ENCODE results near the gene XPO4. TPM values are rescaled to one million over a fixed set of nuclear protein-coding genes. Genes with fewer than 3 reads are reported as not detected.

XPO4 gene
- total RNA-seq, 2 experiments from 2014 or later, result 24.8 to 25.1 TPM

GRCh38 chr13:20848203-20848602 is 54.3 kb downstream of the XPO4 start:
- intact Hi-C loops (cut with micrococcal nuclease), result no loop called here
- Mint-ChIP-seq H3K27me3 (no peaks in the 10 kb centered on the region), H3K4me1 (ENCODE audit: low read depth) (no peaks in the 10 kb centered on the region), H3K9me3 (no peaks in the 10 kb centered on the region), H3K4me3 (no peak overlapping the region), H3K27ac (no peak overlapping the region), H3K36me3 (peaks cover 10% of the 10 kb centered on the region)
- CTCF ChIA-PET, result interaction anchor here (1.0 to 3.9 kb wide), 2 partner anchors 20 to 29 kb away, joined by 3 to 16 read pairs; no protein-coding TSS in a partner anchor
- POLR2A ChIA-PET, result no interaction called here
- no peak for DNase-seq

- peaks cover 10% of the 10 kb centered on the region for H3K36me3 Mint-ChIP-seq
- H3K4me1 Mint-ChIP-seq (ENCODE audit: low read depth), result no peaks in the 10 kb centered on the region
- no peaks in the 10 kb centered on the region for H3K9me3 Mint-ChIP-seq
- CTCF ChIA-PET, result interaction anchor here (1.0 to 3.9 kb wide), 2 partner anchors 19 to 30 kb away, joined by 3 to 16 read pairs; no protein-coding TSS in a partner anchor
- intact Hi-C loops (cut with micrococcal nuclease), result no loop called here
- no peak overlapping the region for H3K27ac Mint-ChIP-seq
- no peaks in the 10 kb centered on the region for H3K27me3 Mint-ChIP-seq
- no peak for DNase-seq
- POLR2A ChIA-PET, result no interaction called here
- H3K4me3 Mint-ChIP-seq, result no peak overlapping the region
Observed at GRCh38 chr13:20847296-20847695, 55.2 kb downstream of the XPO4 start.

GRCh38 chr13:20843166-20843565 is 59.4 kb downstream of the XPO4 start:
- no peaks in the 10 kb centered on the region for H3K9me3 Mint-ChIP-seq
- ChIA-PET CTCF (interaction anchor here (2.9 kb wide), 1 partner anchor 14 kb away, joined by 14 read pairs; no protein-coding TSS in a partner anchor), POLR2A (no interaction called here)
- H3K4me1 Mint-ChIP-seq (ENCODE audit: low read depth), result no peaks in the 10 kb centered on the region
- H3K27me3 Mint-ChIP-seq, result no peaks in the 10 kb centered on the region
- H3K36me3 Mint-ChIP-seq, result peaks cover 15% of the 10 kb centered on the region
- H3K4me3 Mint-ChIP-seq, result no peak overlapping the region
- DNase-seq, result no peak
- intact Hi-C loops (cut with micrococcal nuclease), result no loop called here
- H3K27ac Mint-ChIP-seq, result no peak overlapping the region

- no peak overlapping the region for H3K4me3 Mint-ChIP-seq
- H3K27ac Mint-ChIP-seq, result no peak overlapping the region
- intact Hi-C loops (cut with micrococcal nuclease), result no loop called here
- no peaks in the 10 kb centered on the region for H3K9me3 Mint-ChIP-seq
- no peaks in the 10 kb centered on the region for H3K4me1 Mint-ChIP-seq (ENCODE audit: low read depth)
- H3K27me3 Mint-ChIP-seq, result no peaks in the 10 kb centered on the region
- peaks cover 26% of the 10 kb centered on the region for H3K36me3 Mint-ChIP-seq
- CTCF ChIA-PET, result interaction anchor here (0.6 to 2.9 kb wide), 3 partner anchors 12 to 644 kb away, joined by 3 to 14 read pairs (median 3); no protein-coding TSS in a partner anchor
- POLR2A ChIA-PET, result no interaction called here
- no peak for DNase-seq
Observed at GRCh38 chr13:20840568-20840967, 62.0 kb downstream of the XPO4 start.

- POLR2A ChIA-PET, result interaction anchor here (1.0 kb wide), 1 partner anchor 307 kb away, joined by 3 read pairs; no protein-coding TSS in a partner anchor
- Mint-ChIP-seq H3K4me3 (no peak overlapping the region), H3K36me3 (peaks cover 26% of the 10 kb centered on the region), H3K27me3 (no peaks in the 10 kb centered on the region), H3K9me3 (no peaks in the 10 kb centered on the region), H3K4me1 (ENCODE audit: low read depth) (peaks cover 4% of the 10 kb centered on the region), H3K27ac (no peak overlapping the region)
- intact Hi-C loops (cut with micrococcal nuclease), result no loop called here
- DNase-seq, result no peak
- CTCF ChIA-PET, result no interaction called here
Observed at GRCh38 chr13:20833900-20834679, 68.5 kb downstream of the XPO4 start.

GRCh38 chr13:20832861-20833260 is 69.7 kb downstream of the XPO4 start:
- H3K27ac Mint-ChIP-seq, result no peak overlapping the region
- no peak for DNase-seq
- H3K4me1 Mint-ChIP-seq (ENCODE audit: low read depth), result peaks cover 11% of the 10 kb centered on the region
- no peaks in the 10 kb centered on the region for H3K27me3 Mint-ChIP-seq
- H3K9me3 Mint-ChIP-seq, result no peaks in the 10 kb centered on the region
- peaks cover 23% of the 10 kb centered on the region for H3K36me3 Mint-ChIP-seq
- POLR2A ChIA-PET, result no interaction called here
- intact Hi-C loops (cut with micrococcal nuclease), result no loop called here
- CTCF ChIA-PET, result interaction anchor here (1.0 to 1.7 kb wide), 3 partner anchors 14 to 340 kb away, joined by 3 read pairs; no protein-coding TSS in a partner anchor
- no peak overlapping the region for H3K4me3 Mint-ChIP-seq

GRCh38 chr13:20831933-20832332 is 70.6 kb downstream of the XPO4 start:
- H3K9me3 Mint-ChIP-seq, result no peaks in the 10 kb centered on the region
- peaks cover 11% of the 10 kb centered on the region for H3K4me1 Mint-ChIP-seq (ENCODE audit: low read depth)
- DNase-seq, result no peak
- H3K4me3 Mint-ChIP-seq, result no peak overlapping the region
- no peaks in the 10 kb centered on the region for H3K27me3 Mint-ChIP-seq
- CTCF ChIA-PET, result interaction anchor here (0.5 to 1.7 kb wide), 5 partner anchors 10 to 339 kb away, joined by 3 to 4 read pairs (median 3); no protein-coding TSS in a partner anchor
- peaks cover 16% of the 10 kb centered on the region for H3K36me3 Mint-ChIP-seq
- no peak overlapping the region for H3K27ac Mint-ChIP-seq
- intact Hi-C loops (cut with micrococcal nuclease), result no loop called here
- POLR2A ChIA-PET, result no interaction called here

GRCh38 chr13:20831254-20831653 is 71.3 kb downstream of the XPO4 start:
- H3K4me3 Mint-ChIP-seq, result no peak overlapping the region
- CTCF ChIA-PET, result interaction anchor here (1.1 to 1.7 kb wide), 3 partner anchors 10 to 121 kb away, joined by 3 to 4 read pairs (median 4); no protein-coding TSS in a partner anchor
- no peaks in the 10 kb centered on the region for H3K9me3 Mint-ChIP-seq
- intact Hi-C loops (cut with micrococcal nuclease), result no loop called here
- H3K4me1 Mint-ChIP-seq (ENCODE audit: low read depth), result peaks cover 11% of the 10 kb centered on the region
- H3K27ac Mint-ChIP-seq, result no peak overlapping the region
- POLR2A ChIA-PET, result no interaction called here
- H3K27me3 Mint-ChIP-seq, result no peaks in the 10 kb centered on the region
- DNase-seq, result no peak
- peaks cover 14% of the 10 kb centered on the region for H3K36me3 Mint-ChIP-seq

- H3K27ac Mint-ChIP-seq, result peak overlapping the region; percentile 5
- no peaks in the 10 kb centered on the region for H3K9me3 Mint-ChIP-seq
- DNase-seq, result peak; percentile 13
- CTCF ChIA-PET, result interaction anchor here (0.6 to 2.7 kb wide), 28 partner anchors 9 to 649 kb away, joined by 3 to 52 read pairs (median 6); partner anchors contain the start of genes IL17D and XPO4
- no peak overlapping the region for H3K4me3 Mint-ChIP-seq
- peaks cover 11% of the 10 kb centered on the region for H3K4me1 Mint-ChIP-seq (ENCODE audit: low read depth)
- no peaks in the 10 kb centered on the region for H3K27me3 Mint-ChIP-seq
- intact Hi-C loops (cut with micrococcal nuclease), result loop anchor here (1.0 to 2.0 kb wide), 5 partner anchors 55 to 646 kb away; partner anchors contain the start of gene EEF1AKMT1
- POLR2A ChIA-PET, result interaction anchor here (0.9 kb wide), 1 partner anchor 333 kb away, joined by 3 read pairs; no protein-coding TSS in a partner anchor
- H3K36me3 Mint-ChIP-seq, result peaks cover 7% of the 10 kb centered on the region
Observed at GRCh38 chr13:20828539-20829364, 73.8 kb downstream of the XPO4 start.

- intact Hi-C loops (cut with micrococcal nuclease), result no loop called here
- H3K36me3 Mint-ChIP-seq, result no peaks in the 10 kb centered on the region
- no peak for DNase-seq
- peaks cover 10% of the 10 kb centered on the region for H3K4me1 Mint-ChIP-seq (ENCODE audit: low read depth)
- no peaks in the 10 kb centered on the region for H3K27me3 Mint-ChIP-seq
- ChIA-PET POLR2A (no interaction called here), CTCF (interaction anchor here (1.2 kb wide), 1 partner anchor 11 kb away, joined by 3 read pairs; no protein-coding TSS in a partner anchor)
- H3K27ac Mint-ChIP-seq, result no peak overlapping the region
- H3K9me3 Mint-ChIP-seq, result no peaks in the 10 kb centered on the region
- no peak overlapping the region for H3K4me3 Mint-ChIP-seq
Observed at GRCh38 chr13:20826843-20827560, 75.5 kb downstream of the XPO4 start.

GRCh38 chr13:20826301-20826700 is 76.2 kb downstream of the XPO4 start:
- peaks cover 4% of the 10 kb centered on the region for H3K36me3 Mint-ChIP-seq
- no peaks in the 10 kb centered on the region for H3K9me3 Mint-ChIP-seq
- H3K4me3 Mint-ChIP-seq, result no peak overlapping the region
- H3K4me1 Mint-ChIP-seq (ENCODE audit: low read depth), result peaks cover 11% of the 10 kb centered on the region
- POLR2A ChIA-PET, result no interaction called here
- CTCF ChIA-PET, result interaction anchor here (1.1 to 1.2 kb wide), 2 partner anchors 10 to 332 kb away, joined by 3 to 4 read pairs; no protein-coding TSS in a partner anchor
- no peak for DNase-seq
- intact Hi-C loops (cut with micrococcal nuclease), result no loop called here
- no peaks in the 10 kb centered on the region for H3K27me3 Mint-ChIP-seq
- no peak overlapping the region for H3K27ac Mint-ChIP-seq
